Measurements from ENCODE around the gene GNG7. TPM values are rescaled to one million over a fixed set of nuclear protein-coding genes. Genes with fewer than 3 reads are reported as not detected.

Gene GNG7
- total RNA-seq, 1 experiment from 2014 or later = 9.6 TPM

GRCh38 chr19:2540646-2541454 is 161.6 kb downstream of the GNG7 start (continued):
- 0 out of 2 replicates have a peak, but pooled peaks have one; percentile 39 for TF ChIP-seq TP53 (CRISPR knock-in tag; IDR thresholded peaks at IDR 0.05)
- no peak for TF ChIP-seq ZSCAN18 (CRISPR knock-in tag; IDR thresholded peaks at IDR 0.05)
- TF ChIP-seq FOXP1 (CRISPR knock-in tag; IDR thresholded peaks at IDR 0.05; ENCODE audit: borderline replicate concordance) = no peak
- TF ChIP-seq ETV6 (CRISPR knock-in tag; IDR thresholded peaks at IDR 0.05) = peak; percentile 87
- TF ChIP-seq ZBTB21 (CRISPR knock-in tag; IDR thresholded peaks at IDR 0.05; ENCODE audit: borderline replicate concordance) = peak; percentile 69; the same call in 1 of the 2 replicates
- TF ChIP-seq HMGXB4 (CRISPR knock-in tag; IDR thresholded peaks at IDR 0.05) = no peak
- no peak for TF ChIP-seq NR1H2 (CRISPR knock-in tag; IDR thresholded peaks at IDR 0.05)
- TF ChIP-seq ZNF232 (CRISPR knock-in tag; IDR thresholded peaks at IDR 0.05) = no peak
- TF ChIP-seq AFF4 (CRISPR knock-in tag; IDR thresholded peaks at IDR 0.05; ENCODE audit: borderline replicate concordance) = 0 out of 2 replicates have a peak, but pooled peaks have one; percentile 83
- no peak for TF ChIP-seq NFATC4 (CRISPR knock-in tag; IDR thresholded peaks at IDR 0.05)
- TF ChIP-seq GTF2I (CRISPR knock-in tag; conservative IDR thresholded peaks at IDR 0.05) = peak; percentile 96
- no peak for TF ChIP-seq ZNF416 (CRISPR knock-in tag; IDR thresholded peaks at IDR 0.05)
- TF ChIP-seq SOX15 (CRISPR knock-in tag; IDR thresholded peaks at IDR 0.05) = no peak
- TF ChIP-seq NFYB (CRISPR knock-in tag; conservative IDR thresholded peaks at IDR 0.05; ENCODE audit: low read depth) = no peak
- TF ChIP-seq ZMAT4 (CRISPR knock-in tag; IDR thresholded peaks at IDR 0.05) = no peak
- no peak for TF ChIP-seq ZNF281 (CRISPR knock-in tag; IDR thresholded peaks at IDR 0.05)
- 0 out of 2 replicates have a peak, but pooled peaks have one; percentile 22 for TF ChIP-seq ARID4B (CRISPR knock-in tag; IDR thresholded peaks at IDR 0.05; ENCODE audit: borderline replicate concordance)
- TF ChIP-seq MAX (CRISPR knock-in tag; IDR thresholded peaks at IDR 0.05) = peak; percentile 67
- 0 out of 2 replicates have a peak, but pooled peaks have one; percentile 28 for TF ChIP-seq CBFB (CRISPR knock-in tag; IDR thresholded peaks at IDR 0.05; ENCODE audit: low read depth)

All from WTC11 (cell line).